ENCODE data around the gene GNL1.
"Not testable (repeated sequence)": the region's sequence is repeated elsewhere in the genome, so short reads cannot be mapped to it uniquely, and the experiment has no call there.

GRCh38 chr6:30521082-30521481 is 35.2 kb downstream of the GNL1 start:
- TF ChIP-seq CTCF (IDR thresholded peaks at IDR 0.05; ENCODE audit: low read length); EZH2 (IDR thresholded peaks at IDR 0.05; ENCODE audit: borderline replicate concordance, low read length): not testable (repeated sequence)
